Motor neuron (in vitro differentiated cells): Measurements from ENCODE around the gene HOTAIR. TPM values are rescaled to one million over a fixed set of nuclear protein-coding genes. Genes with fewer than 3 reads are reported as not detected.

Experiments used
- ATAC-seq, 8 experiments: fragments of 200-7000 bp; cut with Tn5 transposase; replicated peaks in 6 of 8; 2 replicates each; pipeline ENCODE4 v1.8.0; 2021; ENCODE audit warnings: mild to moderate bottlenecking in 8 of 8, moderate library complexity in 8 of 8
- H3K27ac ChIP-seq, 2 donors: fragments of 250-450 bp; sonication (Bioruptor Pico); 2 replicates each; pipeline ENCODE4 v1.9.0; 2021; ENCODE audit warnings: antibody characterized with exemption in 2 of 2, mild to moderate bottlenecking in 2 of 2, moderate library complexity in 1 of 2
- H3K4me1 ChIP-seq, 2 donors: fragments of 250-450 bp; sonication (Bioruptor Pico); replicated peaks in 1 of 2; 2 replicates each; pipeline ENCODE4 v1.6.1; 2021; ENCODE audit warnings: antibody characterized with exemption in 2 of 2, mild to moderate bottlenecking in 2 of 2, moderate library complexity in 1 of 2
- H3K4me3 ChIP-seq, 5 donors: fragments of 250-450 bp; sonication (Bioruptor Pico); 2 replicates each; pipeline ENCODE4 v1.9.0; 2021; ENCODE audit warnings: antibody characterized with exemption in 5 of 5, mild to moderate bottlenecking in 5 of 5, moderate library complexity in 4 of 5
- WGBS, 10 experiments: fragments of 450-650 bp; shearing (Covaris generic); methylation state at CpG; one replicate each; pipeline ENCODE4 v1.0.0; 2022; 5-methylcytosine and 5-hydroxymethylcytosine counted together
- in situ Hi-C, 9 experiments: fragments of 400-800 bp; cut with MboI; loops; one replicate each; pipeline ENCODE4 v1.15.0; 2021; ENCODE audit warnings: low sequenced_read_pairs in 9 of 9, low pct_unique_long_range_greater_than_20kb in 2 of 9; ENCODE audit not compliant: unreplicated experiment in 9 of 9
- total RNA-seq, 8 experiments: library from RNA; unstranded; fragments of 300-600 nt; gene quantifications; 2 replicates each; pipeline versions ENCODE4 v1.2.3 to v1.2.4, GENCODE V29; 2022

HOTAIR gene
- total RNA-seq, 8 experiments from 2014 or later: 0.14 to 8.0 (median 0.42) TPM; not detected in 3

DNA sequence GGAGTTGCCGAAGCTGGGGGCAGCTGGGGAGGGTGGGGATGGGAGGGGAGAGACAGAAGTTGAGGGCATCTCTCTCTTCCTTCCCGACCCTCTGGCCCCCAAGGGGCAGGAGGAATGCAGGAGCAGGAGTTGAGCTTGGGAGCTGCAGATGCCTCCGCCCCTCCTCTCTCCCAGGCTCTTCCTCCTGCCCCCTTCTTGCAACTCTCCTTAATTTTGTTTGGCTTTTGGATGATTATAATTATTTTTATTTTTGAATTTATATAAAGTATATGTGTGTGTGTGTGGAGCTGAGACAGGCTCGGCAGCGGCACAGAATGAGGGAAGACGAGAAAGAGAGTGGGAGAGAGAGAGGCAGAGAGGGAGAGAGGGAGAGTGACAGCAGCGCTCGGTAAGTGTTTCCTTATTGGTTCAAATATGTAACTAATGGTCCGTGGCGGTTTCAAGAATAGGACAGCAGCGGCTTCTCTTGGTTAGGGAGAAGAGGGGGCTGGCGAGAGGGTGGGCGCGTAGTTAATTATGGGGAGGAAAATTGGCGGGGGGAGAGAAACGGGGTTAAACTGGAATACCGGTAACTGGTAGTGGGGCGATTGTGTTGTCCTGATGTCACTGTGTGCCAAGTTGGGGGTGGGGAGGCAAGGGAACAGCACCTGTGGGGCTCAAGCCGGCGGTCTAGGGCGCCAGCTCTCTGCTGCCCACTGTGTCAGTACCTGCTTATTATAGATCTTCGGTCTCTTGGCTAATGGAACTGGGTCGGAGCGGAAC is 42.5 kb upstream of the HOTAIR start:
- Histone ChIP-seq H3K27ac (no peak overlapping the region), H3K4me3 (peak overlapping the region; percentile 26 to 44 (median 37)), H3K4me1 (peaks cover 15 to 40% of the 10 kb centered on the region in 2 donors)
- in situ Hi-C loops: loop anchor here in 3 of 9 experiments (25.0 kb wide), 2 partner anchors 345 to 370 kb away; partner anchors contain the start of genes GPR84 (in 2 of the 3) and ZNF385A (in 1 of the 3)
- 0 to 4% (median 0%) methylated on average over 1 to 9 of the region's 24 CpGs; no CpG with 5 or more reads in 1 of the 10 experiments for WGBS, 10 experiments
- ATAC-seq: peak; percentile 5 to 73 (median 66)

GRCh38 chr12:54016478-54016964 is 41.8 kb upstream of the HOTAIR start:
- Histone ChIP-seq H3K4me1 (peaks cover 15 to 33% of the 10 kb centered on the region in 2 donors), H3K27ac (no peak overlapping the region), H3K4me3 (peak overlapping the region in 3 of 5 donors; percentile 31 to 44 (median 43))
- WGBS, 10 experiments: 0 to 11% (median 1%) methylated on average over 1 to 13 of the region's 25 CpGs; no CpG with 5 or more reads in 4 of the 10 experiments
- in situ Hi-C loops: loop anchor here in 3 of 9 experiments (25.0 kb wide), 2 partner anchors 346 to 371 kb away; partner anchors contain the start of genes GPR84 (in 2 of the 3) and ZNF385A (in 1 of the 3)
- peak in 3 of 8 experiments; percentile 10 to 22 (median 19) for ATAC-seq

DNA sequence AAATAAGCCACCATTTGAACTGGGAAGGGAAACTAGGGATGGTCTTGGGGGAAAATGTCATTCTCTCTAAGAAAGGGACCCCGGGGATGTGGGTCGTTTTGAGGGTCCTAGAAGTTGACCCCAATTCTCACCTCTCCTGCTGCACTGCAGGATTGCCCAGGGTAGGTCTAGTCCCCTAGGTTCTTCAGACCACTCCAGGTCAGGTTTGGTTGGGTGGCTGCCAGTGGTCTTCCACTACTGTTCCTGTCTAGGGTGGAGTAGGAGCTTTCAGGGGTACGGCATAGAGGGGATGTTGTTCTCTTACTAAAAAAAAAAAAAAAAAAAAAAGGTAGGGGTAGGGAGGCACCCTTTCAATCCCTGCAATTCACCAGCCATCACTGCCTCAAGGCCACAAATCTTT is 41.3 kb upstream of the HOTAIR start:
- H3K27ac ChIP-seq: no peak overlapping the region
- ATAC-seq: no peak
- peaks cover 15 to 28% of the 10 kb centered on the region in 2 donors for H3K4me1 ChIP-seq
- in situ Hi-C loops: loop anchor here in 3 of 9 experiments (25.0 kb wide), 2 partner anchors 346 to 371 kb away; partner anchors contain the start of genes GPR84 (in 2 of the 3) and ZNF385A (in 1 of the 3)
- 0 to 100% (median 20%) methylated on average over 1 to 3 of the region's 3 CpGs; no CpG with 5 or more reads in 1 of the 10 experiments for WGBS, 10 experiments
- H3K4me3 ChIP-seq: peak overlapping the region in 3 of 5 donors; percentile 31 to 44 (median 43)

DNA sequence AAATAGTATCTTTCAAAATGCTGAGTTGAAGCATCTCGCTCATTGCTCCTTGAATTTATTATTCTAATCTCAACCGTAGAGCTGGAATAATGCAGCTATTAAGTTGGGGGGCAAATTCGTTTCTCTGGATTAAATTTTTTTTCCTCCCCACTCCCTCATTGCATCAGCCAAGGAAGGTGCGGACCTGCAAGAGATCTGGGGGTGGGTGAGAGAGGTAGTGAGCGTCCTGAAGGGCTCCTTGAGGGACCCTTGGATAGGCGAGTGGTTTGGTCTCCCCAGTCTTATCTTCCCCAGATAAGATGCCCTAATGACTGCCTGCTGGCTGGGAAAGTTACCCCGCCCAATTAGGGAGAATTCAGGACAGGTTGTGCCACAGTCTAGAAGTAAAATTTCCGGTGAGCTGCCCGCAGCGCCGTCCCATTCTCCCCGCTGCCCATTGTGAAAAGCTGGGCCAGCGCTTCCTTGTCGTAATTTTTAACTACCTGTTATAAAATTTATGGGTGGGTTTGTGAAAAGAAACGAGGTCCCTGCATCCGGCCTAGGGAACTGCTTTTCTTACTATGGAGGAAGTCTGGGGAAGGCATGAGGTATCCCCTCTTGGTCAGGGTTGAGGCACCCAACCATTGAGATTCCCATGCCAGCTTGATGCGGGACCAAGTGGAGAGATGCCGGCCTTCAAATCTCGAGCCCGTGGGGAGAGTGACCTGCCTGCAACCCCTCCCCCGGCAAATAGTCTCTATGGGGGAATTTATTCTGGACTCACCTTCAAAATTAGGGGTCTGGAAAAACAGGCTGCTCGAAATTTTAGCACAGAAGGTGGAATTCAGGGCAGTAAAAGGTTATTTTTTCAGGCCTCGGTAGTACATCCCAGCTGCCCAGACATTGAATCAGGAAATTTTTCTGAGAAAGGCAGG is 40.5 kb upstream of the HOTAIR start:
- Histone ChIP-seq H3K4me1 (peaks cover 15 to 20% of the 10 kb centered on the region in 2 donors), H3K27ac (no peak overlapping the region), H3K4me3 (no peak overlapping the region)
- in situ Hi-C loops: loop anchor here in 3 of 9 experiments (25.0 kb wide), 2 partner anchors 347 to 372 kb away; partner anchors contain the start of genes GPR84 (in 2 of the 3) and ZNF385A (in 1 of the 3)
- whole genome bisulfite sequencing, 10 experiments: 8 to 88% (median 36%) methylated on average over 1 to 20 of the region's 23 CpGs; no CpG with 5 or more reads in 1 of the 10 experiments
- no peak for ATAC-seq

DNA sequence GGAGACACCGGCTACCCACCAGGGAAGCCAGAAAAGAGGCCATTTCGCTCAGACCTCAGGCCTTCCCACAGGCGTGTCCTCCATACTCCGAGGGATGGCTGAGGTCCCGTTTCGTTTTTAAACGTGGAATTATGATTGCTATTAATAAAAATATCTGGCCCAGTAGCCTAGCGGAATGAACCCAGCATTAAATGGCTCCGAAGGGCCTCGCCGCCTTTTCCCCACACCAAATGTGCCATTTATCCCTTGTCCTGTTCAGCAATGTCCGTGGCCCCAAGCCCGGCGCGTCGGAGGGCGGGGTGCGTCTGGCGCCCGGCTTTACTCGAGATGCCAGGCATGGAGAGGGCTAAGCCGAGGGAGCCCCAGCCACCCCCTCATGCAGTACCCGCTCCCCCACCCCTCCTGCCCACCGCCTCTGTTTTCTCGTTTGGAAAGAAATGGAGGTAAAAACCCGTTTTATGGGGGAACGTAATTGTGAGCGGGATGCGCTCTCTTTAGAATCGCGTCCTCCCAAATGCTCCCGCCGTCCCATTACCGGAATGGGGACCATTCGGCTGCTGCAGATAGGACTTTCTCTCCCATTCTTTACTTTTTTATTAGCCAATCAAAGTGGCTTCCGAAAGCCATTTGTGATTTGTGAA is 39.7 kb upstream of the HOTAIR start:
- ATAC-seq: no peak
- H3K27ac ChIP-seq: no peak overlapping the region
- H3K4me1 ChIP-seq: peaks cover 13 to 18% of the 10 kb centered on the region in 2 donors
- WGBS, 10 experiments: 0 to 85% (median 8%) methylated on average over 1 to 25 of the region's 36 CpGs; no CpG with 5 or more reads in 5 of the 10 experiments
- in situ Hi-C loops: loop anchor here in 3 of 9 experiments (25.0 kb wide), 2 partner anchors 348 to 373 kb away; partner anchors contain the start of genes GPR84 (in 2 of the 3) and ZNF385A (in 1 of the 3)
- H3K4me3 ChIP-seq: no peak overlapping the region

DNA sequence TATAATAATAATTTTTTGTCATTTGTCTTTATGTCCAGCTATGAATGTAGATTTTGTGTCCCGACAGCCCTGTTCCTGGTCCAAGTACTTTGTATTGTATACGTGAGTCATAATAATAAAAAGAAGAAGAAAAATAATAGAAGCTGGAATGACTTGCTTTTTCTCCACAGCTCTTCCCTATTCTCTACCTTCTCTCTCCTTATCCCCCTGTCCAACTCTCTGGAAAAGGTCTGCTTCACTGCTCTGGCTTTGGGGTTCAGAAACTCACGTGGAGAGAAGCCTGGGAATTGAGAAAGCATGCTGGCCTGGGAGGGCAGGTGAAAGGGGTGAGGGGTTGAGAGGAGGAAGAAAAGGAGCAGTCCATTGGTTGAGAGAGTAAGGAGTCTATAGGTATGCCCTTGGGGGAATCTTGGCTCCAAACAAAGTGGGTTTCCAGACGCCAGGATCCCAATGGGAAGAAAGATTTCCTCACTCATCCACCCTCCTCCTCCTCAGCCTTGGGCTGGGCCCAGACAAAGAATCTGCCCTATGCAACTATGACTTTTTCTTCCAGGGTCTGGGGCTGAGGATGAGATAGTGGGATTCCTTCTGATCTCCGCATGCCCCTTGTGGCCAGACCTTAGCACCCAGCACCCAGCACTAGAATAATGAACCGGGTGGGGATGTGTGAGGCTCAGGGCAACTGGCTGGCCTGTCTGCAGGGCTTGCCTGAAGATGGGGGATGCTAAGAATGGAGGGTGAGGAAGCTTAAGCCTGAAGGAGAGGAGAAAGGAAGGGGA is 38.1 kb upstream of the HOTAIR start:
- Histone ChIP-seq H3K4me1 (peaks cover 3 to 16% of the 10 kb centered on the region in 2 donors), H3K27ac (no peak overlapping the region), H3K4me3 (no peak overlapping the region)
- 17 to 100% (median 40%) methylated on average over 1 to 6 of the region's 6 CpGs for WGBS, 10 experiments
- in situ Hi-C loops: loop anchor here in 3 of 9 experiments (25.0 kb wide), 2 partner anchors 349 to 374 kb away; partner anchors contain the start of genes GPR84 (in 2 of the 3) and ZNF385A (in 1 of the 3)
- ATAC-seq: peak in 1 of 8 experiments; percentile 1

- Histone ChIP-seq H3K4me3 (no peak overlapping the region), H3K4me1 (peaks cover 3 to 11% of the 10 kb centered on the region in 2 donors), H3K27ac (no peak overlapping the region)
- no peak for ATAC-seq
- in situ Hi-C loops: loop anchor here in 3 of 9 experiments (25.0 kb wide), 2 partner anchors 350 to 375 kb away; partner anchors contain the start of genes GPR84 (in 2 of the 3) and ZNF385A (in 1 of the 3)
- WGBS, 10 experiments: 16 to 76% (median 52%) methylated on average over 3 to 14 of the region's 14 CpGs
These were observed 37.1 kb upstream of the HOTAIR start for GRCh38 chr12:54011665-54012532.

GRCh38 chr12:54010972-54011664 is 36.4 kb upstream of the HOTAIR start:
- no peak for ATAC-seq
- WGBS, 10 experiments: 2 to 34% (median 15%) methylated on average over 5 to 13 of the region's 17 CpGs
- peak overlapping the region in 1 of 5 donors; percentile 5 for H3K4me3 ChIP-seq
- H3K27ac ChIP-seq: no peak overlapping the region
- peaks cover 9 to 12% of the 10 kb centered on the region in 2 donors for H3K4me1 ChIP-seq
- in situ Hi-C loops: loop anchor here in 3 of 9 experiments (25.0 kb wide), 2 partner anchors 351 to 376 kb away; partner anchors contain the start of genes GPR84 (in 2 of the 3) and ZNF385A (in 1 of the 3)

DNA sequence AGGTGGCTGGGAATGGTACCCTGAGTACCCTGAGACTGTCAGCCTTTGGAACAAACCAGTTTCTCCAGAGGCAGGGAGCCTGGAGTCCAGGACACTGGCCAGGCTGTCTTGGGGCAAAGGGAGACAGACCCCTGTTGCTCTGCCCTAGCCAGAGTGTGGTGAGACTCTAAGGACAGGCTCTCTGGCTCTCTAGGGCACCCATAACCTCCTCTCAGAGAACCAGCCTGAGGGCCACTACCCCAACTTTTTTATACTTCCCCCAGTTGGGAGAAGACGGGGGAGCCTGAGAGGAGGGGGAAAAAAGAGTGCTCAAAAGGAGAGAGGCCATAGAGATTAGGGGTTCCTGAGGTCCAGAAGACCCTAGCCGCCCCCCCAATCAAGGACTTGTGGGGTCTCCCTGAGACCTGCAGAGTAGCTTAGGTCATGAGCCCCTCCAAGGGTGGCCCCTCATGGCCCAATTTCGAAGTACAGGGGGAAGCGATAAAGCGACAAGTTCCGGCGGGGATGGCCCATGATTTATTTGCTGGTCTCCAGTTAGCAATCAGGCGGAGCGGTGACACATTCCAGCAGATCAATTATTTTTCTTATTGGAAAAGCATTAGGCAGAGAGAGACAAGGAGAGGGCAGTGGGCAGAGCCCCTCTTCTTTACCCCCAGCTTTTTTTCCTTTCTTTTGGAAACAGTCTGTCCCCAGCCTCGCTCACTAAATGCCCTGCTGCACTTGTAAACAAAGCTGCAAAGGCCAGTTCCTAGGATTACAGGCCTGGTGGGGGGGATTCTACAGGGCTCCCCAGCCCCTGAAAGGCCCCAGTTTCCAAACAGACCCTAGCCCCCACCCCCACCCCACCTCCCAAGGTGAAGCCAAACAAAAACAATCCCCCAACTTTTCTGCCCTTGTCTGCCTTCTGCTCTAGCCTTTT is 35.6 kb upstream of the HOTAIR start:
- peaks cover 10 to 13% of the 10 kb centered on the region in 2 donors for H3K4me1 ChIP-seq
- in situ Hi-C loops: loop anchor here in 3 of 9 experiments (25.0 kb wide), 2 partner anchors 352 to 377 kb away; partner anchors contain the start of genes GPR84 (in 2 of the 3) and ZNF385A (in 1 of the 3)
- H3K4me3 ChIP-seq: peak overlapping the region in 2 of 5 donors; percentile 45 to 51
- no peak overlapping the region for H3K27ac ChIP-seq
- 0 to 59% (median 19%) methylated on average over 1 to 8 of the region's 10 CpGs; no CpG with 5 or more reads in 4 of the 10 experiments for WGBS, 10 experiments
- ATAC-seq: no peak
